Activated naive CD4-positive, alpha-beta T cell treated with anti-CD3 and anti-CD28 coated beads, Interleukin-2, amount 50 U/mL, for 16 hours (primary cell): ENCODE measurements around the gene C16orf95.
A peak's percentile ranks its signal among the peaks of the same experiment; 100 is the strongest.
"Not testable (repeated sequence)": the region's sequence is repeated elsewhere in the genome, so short reads cannot be mapped to it uniquely, and the experiment has no call there.

ENCODE experiments used
- DNase-seq: peaks from one replicate; pipeline ENCODE4 v3.0.0-alpha.2; 2020

C16orf95 gene, protein sequence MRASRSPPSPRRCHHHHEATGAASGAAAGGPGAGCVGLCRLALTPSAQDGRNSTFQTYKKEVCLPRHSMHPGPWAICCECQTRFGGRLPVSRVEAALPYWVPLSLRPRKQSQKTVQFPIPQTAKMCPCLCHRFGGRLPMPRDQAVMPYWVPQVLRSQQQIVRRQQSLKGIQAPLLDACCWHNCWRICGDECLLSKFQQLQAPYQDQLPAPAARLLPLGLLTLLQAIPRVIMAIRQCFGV

GRCh38 chr16:87316923-87317749 lies at the start of gene C16orf95:
Gene C16orf95 (minus strand): TSS chr16:87317392. CDS start chr16:87317242, 150 bp downstream.
- peak; percentile 94 for DNase-seq

DNA sequence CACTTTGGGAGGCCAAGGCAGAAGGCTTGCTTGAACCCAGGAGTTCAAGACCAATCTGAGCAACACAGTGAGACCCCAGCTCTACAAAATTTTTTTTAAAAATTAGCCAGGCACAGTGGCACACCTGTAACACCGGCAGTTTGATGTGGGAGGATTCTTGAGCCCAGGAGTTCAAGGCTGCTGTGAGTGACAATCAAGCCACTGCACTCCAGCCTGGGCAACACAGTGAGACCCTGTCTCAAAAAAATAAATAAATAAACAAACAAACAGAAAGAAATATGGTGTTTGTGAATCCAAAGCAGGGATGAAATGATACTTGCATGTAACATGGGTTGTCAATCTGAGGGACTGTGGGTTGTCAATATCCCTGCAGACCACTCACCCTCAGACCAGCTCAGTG lies 49.7 kb upstream of the C16orf95 start:
- DNase-seq, result no peak

DNA sequence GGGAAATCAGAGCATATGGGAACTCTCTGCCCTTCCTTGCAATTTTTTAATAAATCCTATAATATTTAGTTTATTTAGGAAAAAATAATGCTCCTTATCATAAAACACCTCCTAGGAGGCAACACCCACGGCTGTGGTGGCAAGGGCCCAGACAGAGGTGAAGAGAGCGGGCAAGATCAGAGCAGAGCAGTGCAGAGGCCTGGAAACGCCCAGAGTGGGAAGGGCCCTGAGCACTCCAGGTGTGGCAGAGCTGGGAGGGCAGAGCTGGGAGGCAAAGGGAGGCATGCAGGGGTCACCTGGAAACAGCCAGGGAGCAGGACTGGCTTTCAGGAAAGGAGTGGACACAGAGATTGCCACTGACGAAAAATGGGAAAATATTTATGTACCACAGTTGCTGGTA lies 49.1 kb upstream of the C16orf95 start:
- no peak for DNase-seq

DNA sequence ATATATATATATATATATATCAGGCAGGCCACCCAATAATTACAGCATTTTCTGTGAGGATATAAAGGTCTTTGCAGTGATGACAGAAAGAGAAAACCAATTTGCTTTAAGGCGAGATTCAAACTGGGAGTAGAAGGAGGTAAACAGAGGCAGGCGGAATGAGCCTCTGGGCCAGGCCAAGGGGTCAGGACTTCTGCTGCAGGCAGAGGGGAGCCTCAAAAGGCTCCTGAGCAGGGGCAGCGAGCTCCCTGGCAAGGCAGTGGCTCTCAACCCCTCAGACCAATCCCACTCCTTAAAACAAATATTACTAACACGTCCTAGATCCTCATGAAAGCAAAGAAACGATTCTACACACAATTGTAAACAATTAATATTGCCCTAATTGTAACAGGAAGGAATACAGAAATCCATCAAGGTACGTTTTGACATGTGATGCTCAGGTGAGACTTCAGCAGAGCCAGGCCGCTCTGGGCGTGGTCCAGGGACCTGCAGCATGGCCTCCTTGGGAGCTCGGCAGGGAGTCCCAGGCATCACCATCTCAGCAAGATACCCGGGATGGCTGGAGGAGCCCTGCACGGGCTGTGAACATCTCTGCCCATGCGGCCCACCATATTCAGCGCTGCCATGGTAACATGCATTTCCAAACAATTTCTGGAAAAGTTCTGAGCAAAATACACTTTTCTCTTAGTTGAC lies 48.0 kb upstream of the C16orf95 start:
- no peak for DNase-seq

- no peak for DNase-seq
These were observed 46.7 kb upstream of the C16orf95 start for GRCh38 chr16:87363771-87364455.

- not testable (repeated sequence) for DNase-seq
These were observed 45.8 kb upstream of the C16orf95 start for GRCh38 chr16:87362828-87363559.

DNA sequence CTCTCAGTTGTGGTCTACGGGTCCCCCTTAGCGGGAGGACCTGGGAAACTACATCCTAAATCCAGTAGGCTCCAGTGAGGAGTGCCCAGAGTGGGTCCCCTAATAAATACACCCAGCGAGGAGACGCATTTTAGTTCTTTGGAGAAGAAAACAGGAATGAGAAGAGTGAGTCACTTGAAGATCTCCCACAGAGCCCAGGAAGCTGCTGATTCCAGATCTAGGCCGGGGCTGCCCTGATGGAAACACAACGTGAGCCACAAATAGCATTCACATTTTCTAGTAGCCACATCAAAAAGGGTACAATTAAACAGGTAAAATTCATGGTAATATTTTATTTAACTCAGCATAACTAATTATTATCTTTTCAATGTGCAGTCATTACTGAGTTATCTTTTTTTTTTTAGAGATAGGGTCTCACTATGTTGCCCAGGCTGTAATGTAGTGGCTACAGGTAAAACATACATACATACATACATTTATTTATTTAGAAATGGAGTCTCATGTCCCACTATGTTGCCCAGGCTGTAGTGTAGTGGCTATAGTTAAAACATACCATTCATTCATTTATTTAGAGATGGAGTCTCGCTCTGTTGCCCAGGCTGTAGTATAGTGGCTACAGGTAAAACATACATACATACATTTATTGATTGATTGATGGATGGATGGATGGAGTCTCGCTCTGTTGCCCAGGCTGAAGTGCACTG lies 44.9 kb upstream of the C16orf95 start:
- no peak for DNase-seq

DNA sequence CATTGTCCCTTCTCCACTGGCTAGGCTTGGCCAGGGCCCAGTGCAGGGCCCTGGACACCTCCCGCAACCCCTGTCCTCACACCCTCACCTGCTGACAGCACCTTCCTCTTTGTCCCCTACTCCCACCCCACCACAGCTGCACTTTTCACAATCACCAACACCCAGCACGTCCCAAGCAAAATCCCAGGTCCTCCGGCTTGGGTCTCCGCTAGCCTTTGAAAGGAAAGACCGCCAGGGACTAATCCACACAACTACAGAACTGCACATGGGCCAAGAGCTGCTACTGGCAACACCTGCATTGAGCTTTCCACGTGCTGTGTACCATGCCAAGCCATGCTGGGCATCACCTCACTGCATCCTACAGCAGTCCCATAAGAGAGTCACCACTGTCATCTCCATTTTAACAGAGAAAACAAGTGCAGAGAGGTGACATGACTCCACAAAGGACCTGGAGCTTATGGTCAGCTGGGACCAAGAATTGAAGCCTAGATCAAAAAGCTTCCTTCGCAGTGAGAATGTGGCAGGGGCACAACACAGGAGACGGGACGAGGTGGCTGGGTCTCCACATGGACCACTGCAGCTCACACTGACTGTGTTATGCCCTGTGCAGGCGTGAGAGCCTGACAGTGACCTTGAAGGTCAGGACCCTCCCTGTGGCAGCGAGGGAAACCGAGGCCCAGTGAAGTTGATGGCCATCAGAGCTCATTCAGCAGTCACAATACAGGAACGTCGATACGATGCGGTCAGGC lies 43.8 kb upstream of the C16orf95 start:
- no peak for DNase-seq

DNA sequence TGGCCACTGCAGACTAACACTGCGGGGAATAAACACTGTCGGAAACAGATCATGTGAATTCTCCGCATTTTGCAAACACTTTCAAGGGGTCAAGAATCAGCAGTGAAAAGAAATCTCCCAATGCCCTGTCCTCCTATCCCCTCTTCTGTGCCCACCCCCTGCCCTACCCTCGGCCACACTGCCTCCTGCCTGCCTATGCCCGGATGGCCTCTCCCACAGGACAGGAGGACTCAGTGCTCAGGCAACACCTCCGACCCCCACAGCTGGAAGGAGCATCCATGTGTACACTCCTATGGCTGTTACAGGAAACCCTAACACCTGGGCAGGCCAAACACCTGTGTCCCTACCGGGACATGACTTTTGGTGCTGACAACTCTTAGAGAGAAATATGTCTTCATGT lies 41.9 kb upstream of the C16orf95 start:
- no peak for DNase-seq

- no peak for DNase-seq
These were observed 41.5 kb upstream of the C16orf95 start for GRCh38 chr16:87358696-87359095.

DNA sequence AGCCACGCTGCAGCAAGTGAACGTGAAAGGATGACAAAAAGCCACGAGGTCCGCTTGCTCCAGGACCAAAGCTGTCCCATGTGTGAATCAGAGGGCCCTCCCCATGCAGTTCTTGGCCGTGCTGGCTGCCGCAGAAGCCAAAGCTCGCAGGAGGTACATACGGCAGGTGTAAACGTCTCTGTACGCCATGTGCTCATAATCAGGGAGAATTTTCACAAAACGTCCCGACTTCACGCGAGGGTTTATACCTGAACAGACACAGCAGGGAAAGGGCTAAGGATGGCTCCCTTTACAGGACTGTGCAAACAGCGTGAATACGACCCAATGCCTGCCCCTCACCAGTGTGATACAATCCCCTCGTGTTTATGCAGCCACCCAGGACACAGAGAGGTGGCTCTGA lies 41.1 kb upstream of the C16orf95 start:
- no peak for DNase-seq

- no peak for DNase-seq
These were observed 39.3 kb upstream of the C16orf95 start for GRCh38 chr16:87356491-87356853.

- no peak for DNase-seq
These were observed 36.4 kb upstream of the C16orf95 start for GRCh38 chr16:87353613-87354012.

GRCh38 chr16:87352818-87353217 lies 35.6 kb upstream of the C16orf95 start:
- no peak for DNase-seq

DNA sequence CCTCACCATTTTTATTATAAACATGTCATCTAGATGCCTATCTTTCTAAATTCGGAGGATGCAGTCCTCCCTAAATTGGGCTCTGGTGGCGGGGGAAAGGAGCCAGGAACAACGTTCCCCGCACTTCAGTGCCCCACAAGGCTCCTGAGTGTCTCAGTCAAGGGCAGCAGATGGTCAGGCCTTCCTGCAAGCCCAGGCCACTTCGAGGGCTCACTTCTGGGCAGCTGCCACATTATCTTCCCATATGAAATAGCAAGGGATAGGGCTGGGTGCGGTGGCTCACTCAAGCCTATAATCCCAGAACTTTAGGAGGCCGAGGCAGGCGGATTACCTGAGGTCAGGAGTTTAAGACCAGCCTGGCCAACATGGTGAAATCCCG lies 34.1 kb upstream of the C16orf95 start:
- no peak for DNase-seq

DNA sequence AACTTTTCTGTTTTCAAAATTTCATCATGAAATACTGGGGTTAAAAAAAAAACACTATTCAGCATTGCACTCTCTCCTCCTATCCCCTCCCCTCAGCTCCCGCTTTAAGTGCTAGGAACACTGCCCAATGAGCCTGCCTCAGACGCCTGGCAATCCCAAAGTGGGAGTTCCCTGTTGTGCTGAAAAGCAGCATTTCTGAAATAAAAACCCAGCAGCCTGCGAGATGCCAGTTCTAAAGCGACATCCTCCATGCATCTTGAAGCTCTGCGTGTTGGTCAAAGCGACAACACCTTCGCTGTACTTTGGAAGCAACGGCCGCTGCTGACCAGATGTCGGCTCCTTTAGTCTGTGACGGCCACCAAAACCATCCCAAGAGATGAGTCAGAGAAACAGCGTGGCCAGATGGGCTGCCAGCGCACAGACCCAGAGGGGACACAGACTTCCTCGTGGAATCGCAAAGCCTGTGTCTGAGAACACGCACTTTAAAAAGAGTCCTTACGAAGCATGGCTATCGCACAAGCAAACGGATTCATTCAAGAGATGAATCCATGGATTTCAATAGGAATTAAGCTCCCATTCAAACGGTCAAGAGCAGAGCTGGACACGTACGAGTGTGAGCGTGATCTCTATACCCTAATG lies 33.6 kb upstream of the C16orf95 start:
- DNase-seq, result no peak

- DNase-seq, result no peak
These were observed 32.8 kb upstream of the C16orf95 start for GRCh38 chr16:87350031-87350430.

DNA sequence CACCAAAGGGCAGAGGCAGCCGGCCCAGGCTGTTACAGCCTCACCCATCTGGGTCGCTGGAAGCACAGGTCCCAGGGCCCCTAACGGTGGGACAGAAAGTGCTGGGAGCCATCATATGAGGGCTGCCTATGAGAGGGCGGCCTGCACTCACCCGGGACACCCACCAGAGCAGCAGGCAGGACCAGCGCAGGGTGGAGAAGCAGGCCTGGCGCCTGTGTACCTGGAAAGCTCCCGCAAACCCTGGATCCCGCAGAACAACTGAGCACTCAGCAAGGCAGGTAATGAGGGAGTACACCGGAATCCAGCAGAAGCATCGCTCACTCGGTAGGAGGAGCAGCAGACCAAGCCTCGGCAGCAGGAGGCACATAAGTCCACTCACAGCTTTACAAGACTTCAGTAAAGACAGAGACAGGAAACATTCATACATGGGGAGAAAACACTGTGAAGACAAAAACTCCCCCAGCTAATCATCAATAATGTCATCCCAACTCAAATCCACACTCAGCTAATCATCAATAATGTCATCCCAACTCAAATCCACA lies 31.5 kb upstream of the C16orf95 start:
- no peak for DNase-seq

DNA sequence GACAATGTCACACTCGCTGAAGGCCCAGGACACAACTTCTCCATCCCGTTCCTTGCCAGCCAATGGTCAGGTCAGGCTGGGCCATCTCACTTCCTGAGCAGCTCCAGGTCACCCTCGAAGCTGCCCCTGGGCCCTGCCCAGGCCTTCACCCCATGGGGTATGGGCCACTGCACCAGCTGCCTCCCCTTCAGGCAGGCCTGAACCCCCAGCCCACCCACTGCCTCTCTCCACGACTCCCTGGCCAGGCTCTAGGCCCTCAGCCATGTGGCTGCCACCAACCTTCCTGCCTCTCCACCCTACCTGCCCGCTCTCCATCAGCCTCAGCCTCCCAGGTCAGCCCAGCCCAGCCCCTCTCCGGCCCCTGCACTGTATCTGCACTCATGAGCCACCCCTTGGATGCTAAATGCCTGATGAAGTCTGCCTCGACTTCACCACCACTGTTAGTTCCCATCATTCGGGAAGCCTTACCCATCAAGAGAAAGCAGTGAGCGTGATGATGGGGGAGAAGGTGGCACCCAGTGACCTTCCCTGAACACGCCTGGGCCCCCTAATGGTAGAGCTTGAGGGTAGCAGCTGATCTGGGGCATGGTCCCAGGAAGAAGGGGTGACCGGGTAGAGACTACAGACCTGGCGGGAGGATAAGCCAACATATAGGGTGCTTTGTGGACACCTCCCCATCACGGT lies 30.9 kb upstream of the C16orf95 start:
- no peak for DNase-seq
